SK-N-SH treated with all-trans-retinoic acid at 6 μM for 48 hours (cell line): ENCODE measurements around the gene ADAMTS9.

ENCODE experiments used
- ATAC-seq: fragments of 200-7000 bp; cut with Tn5 transposase; 3 replicates; pipeline ENCODE4 v1.9.1; 2020; ENCODE audit warnings: mild to moderate bottlenecking, moderate library complexity
- BACH2 ChIP-seq: fragments of 250-450 bp; sonication (Bioruptor Pico); IDR thresholded peaks from 2 replicates; pipeline ENCODE4 v1.9.0; 2021; ENCODE audit warnings: mild to moderate bottlenecking, borderline replicate concordance
- CSDC2 ChIP-seq: fragments of 250-450 bp; sonication (Bioruptor Pico); IDR thresholded peaks from 2 replicates; pipeline ENCODE4 v1.5.0; 2020; ENCODE audit warnings: mild to moderate bottlenecking, moderate library complexity
- CSRNP3 ChIP-seq: fragments of 250-450 bp; sonication (Bioruptor Pico); IDR thresholded peaks from 2 replicates; pipeline ENCODE4 v1.5.1; 2021; ENCODE audit warnings: mild to moderate bottlenecking, moderate library complexity
- GLIS3 ChIP-seq: fragments of 250-450 bp; sonication (Bioruptor Pico); IDR thresholded peaks from 2 replicates; pipeline ENCODE4 v1.5.0; 2020; ENCODE audit warnings: mild to moderate bottlenecking, moderate library complexity
- OSR1 ChIP-seq: fragments of 250-450 bp; sonication (Bioruptor Pico); IDR thresholded peaks from 2 replicates; pipeline ENCODE4 v1.8.0; 2022; ENCODE audit warnings: moderate library complexity, mild to moderate bottlenecking, inconsistent platforms
- PATZ1 ChIP-seq: fragments of 250-450 bp; sonication (Bioruptor Pico); IDR thresholded peaks from 2 replicates; pipeline ENCODE4 v1.8.0; 2020; ENCODE audit warnings: mild to moderate bottlenecking, moderate library complexity, borderline replicate concordance
- POU6F1 ChIP-seq: fragments of 250-450 bp; sonication (Bioruptor Pico); IDR thresholded peaks from 2 replicates; pipeline ENCODE4 v1.8.0; 2021; ENCODE audit warnings: low read depth, mild to moderate bottlenecking, moderate library complexity, borderline replicate concordance
- PPARA ChIP-seq: fragments of 250-450 bp; sonication (Bioruptor Pico); IDR thresholded peaks from 2 replicates; pipeline ENCODE4 v1.5.0; 2020; ENCODE audit warnings: mild to moderate bottlenecking, borderline replicate concordance
- RARB ChIP-seq: fragments of 250-450 bp; sonication (Bioruptor Pico); IDR thresholded peaks from 2 replicates; pipeline ENCODE4 v1.8.0; 2021; ENCODE audit warnings: mild to moderate bottlenecking, moderate library complexity
- TCF4 ChIP-seq: fragments of 250-450 bp; sonication (Bioruptor Pico); IDR thresholded peaks from 2 replicates; pipeline ENCODE4 v1.8.0; 2021; ENCODE audit warnings: mild to moderate bottlenecking, moderate library complexity, borderline replicate concordance
- TOX ChIP-seq: fragments of 250-450 bp; sonication (Bioruptor Pico); IDR thresholded peaks from 2 replicates; pipeline ENCODE4 v1.8.0; 2021; ENCODE audit warnings: mild to moderate bottlenecking, moderate library complexity, borderline replicate concordance
- ZC3H10 ChIP-seq: fragments of 250-450 bp; sonication (Bioruptor Pico); IDR thresholded peaks from 2 replicates; pipeline ENCODE4 v1.5.1; 2021; ENCODE audit warnings: mild to moderate bottlenecking, moderate library complexity
- ZFP3 ChIP-seq: fragments of 250-450 bp; sonication (Bioruptor Pico); IDR thresholded peaks from 2 replicates; pipeline ENCODE4 v1.5.0; 2020; ENCODE audit warnings: mild to moderate bottlenecking, moderate library complexity
- ZNF70 ChIP-seq: fragments of 450-650 bp; formaldehyde crosslinking; IDR thresholded peaks from 2 replicates; pipeline ENCODE4 v1.5.0; 2020; ENCODE audit warnings: mild to moderate bottlenecking, moderate library complexity
- ZNF8 ChIP-seq: fragments of 450-650 bp; formaldehyde crosslinking; IDR thresholded peaks from 2 replicates; pipeline ENCODE4 v1.5.0; 2020; ENCODE audit warnings: mild to moderate bottlenecking, moderate library complexity
- TF ChIP-seq, protein P1 (sequence below): fragments of 250-450 bp; sonication (Bioruptor Pico); IDR thresholded peaks from 2 replicates; pipeline ENCODE4 v1.5.1; 2020; ENCODE audit warnings: low read depth, mild to moderate bottlenecking, moderate library complexity
- TF ChIP-seq, protein P2 (sequence below): fragments of 250-450 bp; sonication (Bioruptor Pico); IDR thresholded peaks from 2 replicates; pipeline ENCODE4 v1.5.0; 2020; ENCODE audit warnings: mild to moderate bottlenecking, moderate library complexity

ADAMTS9 gene

DNA sequence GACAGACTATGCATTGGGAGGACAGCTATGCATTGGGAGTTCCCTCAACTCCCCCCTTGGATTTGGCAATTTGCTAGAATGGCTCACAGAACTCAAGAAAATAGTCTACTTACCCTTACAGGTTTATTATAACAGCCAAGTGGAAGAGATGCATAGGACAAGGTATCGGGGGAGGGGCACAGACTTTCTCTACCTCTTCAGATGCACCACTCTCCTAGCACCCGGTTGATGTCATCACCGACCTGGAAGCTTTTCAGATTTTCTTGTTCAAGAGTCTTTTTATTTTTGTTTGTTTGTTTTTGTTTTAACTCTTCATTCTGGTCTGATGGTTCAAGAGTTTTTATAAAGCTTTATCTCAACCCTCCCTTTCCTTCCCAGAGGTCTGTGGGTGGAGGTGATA lies 20.7 kb upstream of the ADAMTS9 start (continued):
- TF ChIP-seq CSRNP3 (CRISPR knock-in tag) (no peak), BACH2 (CRISPR knock-in tag) (no peak), ZNF8 (CRISPR knock-in tag) (no peak), ZC3H10 (CRISPR knock-in tag) (no peak), RARB (no peak), GLIS3 (CRISPR knock-in tag) (no peak), ZNF70 (CRISPR knock-in tag) (no peak), OSR1 (CRISPR knock-in tag) (no peak), POU6F1 (CRISPR knock-in tag) (no peak), PATZ1 (no peak), CSDC2 (CRISPR knock-in tag) (no peak)

DNA sequence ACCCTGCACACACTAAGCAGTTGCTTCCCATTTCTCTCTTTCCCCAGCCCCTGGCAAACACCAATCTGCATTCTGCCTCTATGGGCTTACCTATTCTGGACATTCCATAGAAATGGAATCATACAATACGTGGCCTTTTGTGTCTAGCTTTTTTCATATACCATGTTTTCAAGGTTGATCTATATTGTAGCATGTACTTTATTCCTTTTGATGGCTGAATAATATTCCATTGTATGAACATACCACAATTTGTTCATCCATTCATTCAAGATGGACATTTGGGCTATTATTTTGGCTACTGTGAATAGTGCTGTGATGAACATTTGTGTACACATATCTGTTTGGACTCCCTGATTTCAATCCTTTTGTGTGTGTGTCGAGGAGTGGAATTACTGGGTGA lies 18.1 kb upstream of the ADAMTS9 start:
- no peak for ATAC-seq
- no peak for TF ChIP-seq CSRNP3 (CRISPR knock-in tag)
- TF ChIP-seq ZNF8 (CRISPR knock-in tag), result peak; percentile 93
- no peak for TF ChIP-seq GLIS3 (CRISPR knock-in tag)
- TF ChIP-seq TCF4 (CRISPR knock-in tag), result no peak

GRCh38 chr3:64696896-64697295 lies 9.1 kb upstream of the ADAMTS9 start:
- no peak for ATAC-seq
- TF ChIP-seq ZNF8 (CRISPR knock-in tag) (no peak), ZFP3 (CRISPR knock-in tag) (no peak), TCF4 (CRISPR knock-in tag) (no peak), ZNF70 (CRISPR knock-in tag) (no peak), TOX (CRISPR knock-in tag) (no peak), PPARA (CRISPR knock-in tag) (no peak), CSDC2 (CRISPR knock-in tag) (no peak), POU6F1 (CRISPR knock-in tag) (no peak)
- TF ChIP-seq, protein P1, sequence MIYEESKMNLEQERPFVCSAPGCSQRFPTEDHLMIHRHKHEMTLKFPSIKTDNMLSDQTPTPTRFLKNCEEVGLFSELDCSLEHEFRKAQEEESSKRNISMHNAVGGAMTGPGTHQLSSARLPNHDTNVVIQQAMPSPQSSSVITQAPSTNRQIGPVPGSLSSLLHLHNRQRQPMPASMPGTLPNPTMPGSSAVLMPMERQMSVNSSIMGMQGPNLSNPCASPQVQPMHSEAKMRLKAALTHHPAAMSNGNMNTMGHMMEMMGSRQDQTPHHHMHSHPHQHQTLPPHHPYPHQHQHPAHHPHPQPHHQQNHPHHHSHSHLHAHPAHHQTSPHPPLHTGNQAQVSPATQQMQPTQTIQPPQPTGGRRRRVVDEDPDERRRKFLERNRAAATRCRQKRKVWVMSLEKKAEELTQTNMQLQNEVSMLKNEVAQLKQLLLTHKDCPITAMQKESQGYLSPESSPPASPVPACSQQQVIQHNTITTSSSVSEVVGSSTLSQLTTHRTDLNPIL (CRISPR knock-in tag), result no peak

GRCh38 chr3:64694114-64694513 lies 6.3 kb upstream of the ADAMTS9 start:
- no peak for ATAC-seq
- no peak for TF ChIP-seq ZC3H10 (CRISPR knock-in tag)
- TF ChIP-seq BACH2 (CRISPR knock-in tag), result no peak
- no peak for TF ChIP-seq RARB
- no peak for TF ChIP-seq TOX (CRISPR knock-in tag)
- TF ChIP-seq, protein P2, sequence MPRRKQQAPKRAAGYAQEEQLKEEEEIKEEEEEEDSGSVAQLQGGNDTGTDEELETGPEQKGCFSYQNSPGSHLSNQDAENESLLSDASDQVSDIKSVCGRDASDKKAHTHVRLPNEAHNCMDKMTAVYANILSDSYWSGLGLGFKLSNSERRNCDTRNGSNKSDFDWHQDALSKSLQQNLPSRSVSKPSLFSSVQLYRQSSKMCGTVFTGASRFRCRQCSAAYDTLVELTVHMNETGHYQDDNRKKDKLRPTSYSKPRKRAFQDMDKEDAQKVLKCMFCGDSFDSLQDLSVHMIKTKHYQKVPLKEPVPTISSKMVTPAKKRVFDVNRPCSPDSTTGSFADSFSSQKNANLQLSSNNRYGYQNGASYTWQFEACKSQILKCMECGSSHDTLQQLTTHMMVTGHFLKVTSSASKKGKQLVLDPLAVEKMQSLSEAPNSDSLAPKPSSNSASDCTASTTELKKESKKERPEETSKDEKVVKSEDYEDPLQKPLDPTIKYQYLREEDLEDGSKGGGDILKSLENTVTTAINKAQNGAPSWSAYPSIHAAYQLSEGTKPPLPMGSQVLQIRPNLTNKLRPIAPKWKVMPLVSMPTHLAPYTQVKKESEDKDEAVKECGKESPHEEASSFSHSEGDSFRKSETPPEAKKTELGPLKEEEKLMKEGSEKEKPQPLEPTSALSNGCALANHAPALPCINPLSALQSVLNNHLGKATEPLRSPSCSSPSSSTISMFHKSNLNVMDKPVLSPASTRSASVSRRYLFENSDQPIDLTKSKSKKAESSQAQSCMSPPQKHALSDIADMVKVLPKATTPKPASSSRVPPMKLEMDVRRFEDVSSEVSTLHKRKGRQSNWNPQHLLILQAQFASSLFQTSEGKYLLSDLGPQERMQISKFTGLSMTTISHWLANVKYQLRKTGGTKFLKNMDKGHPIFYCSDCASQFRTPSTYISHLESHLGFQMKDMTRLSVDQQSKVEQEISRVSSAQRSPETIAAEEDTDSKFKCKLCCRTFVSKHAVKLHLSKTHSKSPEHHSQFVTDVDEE (CRISPR knock-in tag), result no peak
- TF ChIP-seq PPARA (CRISPR knock-in tag), result no peak
- no peak for TF ChIP-seq ZNF8 (CRISPR knock-in tag)
- TF ChIP-seq PATZ1, result no peak
- no peak for TF ChIP-seq CSRNP3 (CRISPR knock-in tag)
- no peak for TF ChIP-seq OSR1 (CRISPR knock-in tag)
- TF ChIP-seq GLIS3 (CRISPR knock-in tag), result no peak
- TF ChIP-seq ZFP3 (CRISPR knock-in tag), result no peak
